NCI-H2107 treated with DMSO at 0.1 percent for 48 hours (cell line): ENCODE measurements around the gene CALD1.
A peak's percentile ranks its signal among the peaks of the same experiment; 100 is the strongest.

Experiments used
- DNase-seq: peaks from one replicate; lab custom pipeline; 2025; ENCODE audit not compliant: unreplicated experiment; lab: John Stamatoyannopoulos, UW

The CALD1 gene

DNA sequence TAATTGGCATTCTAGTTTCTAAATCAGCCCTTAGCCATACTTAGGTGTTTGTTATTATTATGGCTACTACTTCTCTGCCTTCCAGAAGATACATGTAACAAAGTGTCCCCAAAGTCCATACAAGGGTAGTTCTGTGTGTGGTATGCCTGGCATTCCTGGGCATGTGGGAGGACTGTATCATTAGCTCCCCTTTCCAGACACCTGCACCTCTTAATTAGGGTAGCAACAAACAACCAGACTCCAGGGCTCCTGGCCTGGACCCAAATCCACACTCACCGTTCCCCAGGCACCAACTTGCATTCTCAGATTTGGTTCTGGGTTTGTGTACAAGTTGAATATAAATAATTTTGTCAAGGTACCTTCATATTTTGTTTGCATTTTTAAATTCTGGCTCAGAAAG, 15.5 kb upstream of the CALD1 start:
- DNase-seq: no peak

GRCh38 chr7:134764365-134764764, 15.1 kb upstream of the CALD1 start:
- DNase-seq: no peak

DNA sequence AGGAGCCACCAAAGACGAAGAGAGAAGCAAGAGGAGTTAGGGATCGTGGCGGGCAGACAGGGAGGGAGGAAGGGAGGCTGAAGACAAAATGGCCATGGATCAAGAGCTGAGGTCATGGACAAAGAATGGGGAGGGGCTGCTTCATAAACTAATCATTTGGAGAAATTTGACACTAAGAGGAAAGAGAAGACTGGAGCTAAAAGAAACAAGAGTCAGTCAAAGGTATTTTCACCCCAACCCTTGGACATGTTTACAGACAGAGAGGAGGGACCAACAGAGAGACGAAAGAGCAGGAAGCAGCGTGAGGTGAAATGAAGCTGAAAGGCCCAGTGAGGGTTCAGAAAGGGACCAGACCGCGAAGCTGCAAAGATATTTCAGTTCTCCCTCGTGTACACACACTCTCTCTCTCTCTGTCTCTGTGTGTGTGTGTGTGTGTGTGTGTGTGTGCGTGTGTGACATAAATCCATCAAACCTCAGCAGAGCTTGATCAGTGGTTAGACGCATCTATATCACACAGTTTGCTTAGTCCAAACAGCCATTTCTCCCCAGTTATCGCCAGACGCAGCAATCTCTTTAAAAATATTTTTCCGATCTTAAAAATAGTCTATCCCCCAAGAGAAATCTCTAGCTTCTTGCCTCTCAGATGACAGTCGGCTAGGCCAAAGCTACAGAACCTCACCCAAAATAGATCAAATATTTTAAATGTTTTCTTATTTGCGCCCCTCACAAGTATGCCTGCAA, 12.5 kb upstream of the CALD1 start:
- no peak for DNase-seq

GRCh38 chr7:134767520-134768168, 11.8 kb upstream of the CALD1 start:
- DNase-seq: no peak

DNA sequence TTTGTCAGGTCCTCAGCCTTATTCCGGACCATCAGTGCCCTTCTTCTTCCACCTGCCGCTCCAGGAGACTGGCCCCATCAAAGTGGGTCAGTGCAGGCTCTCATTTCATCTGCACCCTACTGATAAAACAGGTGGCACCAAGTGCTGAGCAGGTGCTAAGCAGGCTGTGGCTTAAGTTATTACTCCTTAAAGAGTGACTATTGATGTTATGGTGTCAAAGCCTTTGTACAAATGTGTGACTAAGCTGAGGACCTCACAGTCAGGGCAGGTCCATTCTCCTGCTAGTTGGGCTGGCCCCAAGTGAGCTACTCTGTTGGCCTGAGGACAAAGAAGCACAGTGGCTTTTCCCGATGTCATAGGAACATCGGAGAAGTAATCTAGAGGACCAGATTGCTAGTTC, 11.2 kb upstream of the CALD1 start:
- peak; percentile 35 for DNase-seq

DNA sequence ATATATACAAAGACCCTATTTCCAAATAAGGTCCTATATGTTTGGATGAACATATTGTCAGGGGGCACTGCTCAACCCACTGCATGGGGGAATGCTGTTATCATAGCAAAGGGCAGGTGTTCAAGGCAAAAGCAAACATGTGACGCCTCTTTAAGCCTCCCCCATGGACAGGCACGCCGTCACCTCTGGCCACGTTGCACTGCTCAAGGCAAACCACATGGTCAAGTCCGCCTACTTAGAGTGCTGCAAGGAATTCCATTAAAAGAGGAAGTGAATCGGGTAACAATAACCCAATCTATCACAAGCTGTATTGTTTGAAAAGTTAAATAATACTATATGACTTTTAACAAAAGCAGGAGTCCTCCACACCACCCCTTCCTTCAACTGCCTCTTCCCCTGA, 8.8 kb upstream of the CALD1 start:
- DNase-seq: no peak

DNA sequence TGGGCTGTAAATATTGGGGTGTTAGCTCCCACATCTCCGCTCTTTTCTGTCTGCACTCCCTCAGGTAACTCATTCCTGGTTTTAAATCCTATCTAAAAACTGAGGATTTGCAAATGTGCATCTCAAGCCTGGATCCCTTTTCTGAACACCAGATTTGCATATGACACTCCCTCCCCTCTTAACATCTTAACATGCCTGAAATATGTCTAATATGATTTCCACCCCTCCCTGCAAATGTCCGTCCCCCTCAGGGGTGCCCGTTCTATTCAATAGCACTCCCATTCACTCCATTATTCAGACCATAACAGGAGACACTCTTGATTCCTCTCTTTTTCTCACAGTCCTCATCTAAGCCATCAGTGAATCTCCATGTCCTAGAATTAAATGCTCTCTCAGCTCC, 8.3 kb upstream of the CALD1 start:
- no peak for DNase-seq

GRCh38 chr7:134771889-134772288, 7.5 kb upstream of the CALD1 start:
- DNase-seq: no peak

DNA sequence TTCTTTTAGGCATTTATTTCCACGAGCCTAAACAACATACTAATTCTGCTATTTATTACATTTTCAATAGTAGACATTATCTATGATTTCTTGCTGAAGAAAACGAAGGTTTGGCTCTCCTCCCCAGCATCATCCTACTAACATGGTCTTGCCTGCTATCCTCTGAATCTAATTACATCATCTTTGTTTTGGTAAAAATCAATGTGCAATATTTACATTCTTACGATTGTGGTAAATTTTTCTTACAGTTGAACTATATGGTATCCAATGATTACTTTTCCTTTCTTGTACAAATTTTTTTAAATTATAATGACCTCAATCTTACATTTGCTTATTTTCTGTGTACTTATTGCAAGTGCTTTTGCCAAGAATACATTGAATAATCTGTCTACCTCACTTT, 7.0 kb upstream of the CALD1 start:
- no peak for DNase-seq

GRCh38 chr7:134773164-134773563, 6.3 kb upstream of the CALD1 start:
- DNase-seq: no peak

DNA sequence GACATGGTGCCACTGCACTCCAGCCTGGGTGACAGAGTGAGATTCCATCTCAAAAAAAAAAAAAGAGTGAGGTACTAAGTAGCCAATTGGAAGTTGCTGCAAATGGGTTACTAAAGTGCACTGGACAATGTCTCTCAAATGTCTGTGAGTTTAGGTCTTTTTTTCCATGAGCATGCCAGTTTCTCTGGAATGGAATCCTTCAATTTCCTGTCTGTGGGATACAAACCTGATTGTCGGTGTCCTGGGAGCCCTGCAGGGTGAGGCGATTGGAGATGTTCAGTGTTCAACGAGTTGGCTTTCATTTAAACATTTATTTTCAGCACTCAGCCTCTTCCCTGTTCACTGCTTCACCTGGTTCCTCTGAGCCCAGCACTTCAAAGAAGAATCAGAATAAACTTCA, 5.3 kb upstream of the CALD1 start:
- DNase-seq: no peak

GRCh38 chr7:134777470-134777869, 2.0 kb upstream of the CALD1 start:
- no peak for DNase-seq

- DNase-seq: no peak
Observed at GRCh38 chr7:134777908-134778580, 1.4 kb upstream of the CALD1 start.

GRCh38 chr7:134779741-134780065, 269 bp downstream of the CALD1 start:
- no peak for DNase-seq

GRCh38 chr7:134780166-134780828, 863 bp downstream of the CALD1 start:
- DNase-seq: no peak

DNA sequence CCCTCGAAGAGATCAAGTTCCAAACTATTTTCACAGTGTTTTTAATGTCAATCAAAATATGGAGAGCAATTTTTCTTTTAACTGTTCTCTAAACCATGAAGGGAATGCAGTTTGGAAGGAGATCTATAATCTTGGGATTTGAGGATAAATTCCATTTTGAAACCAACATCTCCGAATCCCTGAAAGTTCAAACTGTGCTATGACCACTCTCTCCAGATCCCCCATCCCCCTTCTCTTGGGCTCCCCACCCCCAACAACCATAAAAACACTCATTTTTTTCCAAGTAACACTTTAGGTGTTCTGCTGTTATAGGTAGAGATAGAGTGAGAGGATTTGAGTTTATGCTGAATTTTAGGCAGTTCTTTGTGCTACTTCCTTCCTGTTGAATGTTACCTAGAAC, 1.7 kb downstream of the CALD1 start:
- no peak for DNase-seq

- DNase-seq: no peak
Observed at GRCh38 chr7:134782121-134782623, 2.7 kb downstream of the CALD1 start.

- no peak for DNase-seq
Observed at GRCh38 chr7:134783294-134784069, 4.0 kb downstream of the CALD1 start.

DNA sequence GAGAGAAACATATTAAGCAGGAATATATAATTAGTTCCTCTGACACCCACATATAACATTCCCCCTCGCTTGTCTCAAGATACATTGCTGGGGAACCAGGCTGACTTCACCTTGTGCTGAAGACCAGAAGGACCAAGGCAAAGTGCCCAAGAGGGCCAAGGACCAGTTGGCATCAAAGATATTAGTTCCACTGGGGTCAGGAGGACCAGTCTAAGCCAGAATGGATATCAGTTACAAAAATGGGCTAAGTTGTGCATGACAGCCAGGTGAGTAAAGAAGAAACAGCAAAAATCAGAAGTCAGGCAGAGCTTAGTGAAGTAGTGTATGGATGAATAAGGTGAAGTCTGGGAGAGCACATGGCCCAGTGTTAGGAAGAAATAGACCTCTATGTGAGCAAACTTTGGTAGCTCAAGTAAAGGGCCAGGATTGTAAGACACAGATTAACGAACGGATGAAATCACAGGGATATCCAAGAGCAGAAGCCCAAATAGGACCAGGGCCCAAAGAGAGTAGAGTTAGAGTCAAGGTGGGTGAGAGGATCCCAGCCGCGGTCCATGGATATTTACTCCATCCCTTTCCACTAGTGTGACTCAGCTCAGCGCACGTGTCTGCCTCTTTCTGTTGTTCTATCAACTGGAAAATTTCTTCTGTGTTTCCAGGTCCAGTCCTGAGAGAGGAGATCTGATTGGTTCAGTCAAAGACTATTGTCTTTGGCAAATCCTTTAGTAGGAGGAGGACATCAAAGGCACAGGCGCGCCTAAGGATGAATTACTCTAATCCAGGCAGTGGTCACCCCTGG, 5.0 kb downstream of the CALD1 start:
- DNase-seq: no peak

DNA sequence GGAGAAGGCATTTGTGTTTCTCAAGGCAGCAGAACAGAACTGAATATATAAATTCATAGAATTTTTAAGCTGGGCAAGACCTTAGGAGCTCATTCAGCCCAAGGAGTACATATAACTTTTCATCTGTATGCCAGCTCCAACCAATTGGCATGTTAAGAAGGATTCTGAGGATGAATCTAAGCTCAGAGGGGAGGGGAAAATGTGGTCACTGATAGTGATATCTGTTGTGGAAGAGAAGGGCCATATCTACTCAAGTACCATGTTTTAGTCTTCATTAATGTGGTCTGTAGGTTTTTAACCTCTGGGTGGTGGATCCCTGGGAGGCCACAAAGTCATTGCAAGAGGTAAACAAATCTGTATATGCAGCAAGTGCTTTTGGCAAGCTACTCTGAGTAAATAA, 6.4 kb downstream of the CALD1 start:
- DNase-seq: no peak
